Activated naive CD4-positive, alpha-beta T cell treated with Interleukin-2 at 50 U/mL for 16 hours (primary cell): Measurements from ENCODE around the gene TCEA2.

Experiments used
- DNase-seq: peaks from one replicate; pipeline ENCODE4 v3.0.0-alpha.2; 2020

The TCEA2 gene

GRCh38 chr20:64099086-64099786 is 36.2 kb downstream of the TCEA2 start:
- no peak for DNase-seq

GRCh38 chr20:64099880-64100565 is 37.0 kb downstream of the TCEA2 start:
- DNase-seq: no peak

- DNase-seq: no peak
Measured at GRCh38 chr20:64100566-64100888, 37.5 kb downstream of the TCEA2 start.

GRCh38 chr20:64100946-64101688 is 38.1 kb downstream of the TCEA2 start:
- no peak for DNase-seq

GRCh38 chr20:64101731-64102621 is 39.0 kb downstream of the TCEA2 start:
- peak; percentile 67 for DNase-seq

- DNase-seq: no peak
Measured at GRCh38 chr20:64102647-64103354, 39.8 kb downstream of the TCEA2 start.

GRCh38 chr20:64103871-64104666 is 41.1 kb downstream of the TCEA2 start:
- no peak for DNase-seq

- no peak for DNase-seq
Measured at GRCh38 chr20:64104667-64105451, 41.9 kb downstream of the TCEA2 start.

- DNase-seq: no peak
Measured at GRCh38 chr20:64105846-64106434, 42.9 kb downstream of the TCEA2 start.

GRCh38 chr20:64106435-64106961 is 43.5 kb downstream of the TCEA2 start:
- DNase-seq: no peak

- no peak for DNase-seq
Measured at GRCh38 chr20:64106981-64107735, 44.2 kb downstream of the TCEA2 start, which contains the start of gene NPBWR2. TSS of gene NPBWR2 (minus strand) at chr20:64107565. CDS start at chr20:64106831, 734 bp downstream.

GRCh38 chr20:64107736-64108457 is 44.9 kb downstream of the TCEA2 start:
- no peak for DNase-seq

- no peak for DNase-seq
Measured at GRCh38 chr20:64108731-64109681, 46.0 kb downstream of the TCEA2 start.

GRCh38 chr20:64109831-64110391 is 46.9 kb downstream of the TCEA2 start:
- no peak for DNase-seq

GRCh38 chr20:64110411-64111068 is 47.5 kb downstream of the TCEA2 start:
- DNase-seq: no peak
